Renal pelvis (tissue), 4 donors: ENCODE data around the gene RIPK4. TPM values are rescaled to one million over a fixed set of nuclear protein-coding genes. Genes with fewer than 3 reads are reported as not detected.
"Not testable (repeated sequence)": the region's sequence is repeated elsewhere in the genome, so short reads cannot be mapped to it uniquely, and the experiment has no call there.

Experiments
- DNase-seq: peaks from one replicate; pipeline ENCODE4 v3.0.0-alpha.2; 2013
- polyA plus RNA-seq, 3 donors: library from polyadenylated mRNA; unstranded; fragments of 120-200 nt; gene quantifications; one replicate each; pipeline ENCODE4 v1.2.1, GENCODE V29; 2013; ENCODE audit not compliant: insufficient read length in 3 of 3

RIPK4 gene
- polyA plus RNA-seq, 3 donors: 19.9 to 25.3 (median 23.2) TPM

GRCh38 chr21:41719691-41720090, 47.2 kb downstream of the RIPK4 start:
- no peak for DNase-seq

DNA sequence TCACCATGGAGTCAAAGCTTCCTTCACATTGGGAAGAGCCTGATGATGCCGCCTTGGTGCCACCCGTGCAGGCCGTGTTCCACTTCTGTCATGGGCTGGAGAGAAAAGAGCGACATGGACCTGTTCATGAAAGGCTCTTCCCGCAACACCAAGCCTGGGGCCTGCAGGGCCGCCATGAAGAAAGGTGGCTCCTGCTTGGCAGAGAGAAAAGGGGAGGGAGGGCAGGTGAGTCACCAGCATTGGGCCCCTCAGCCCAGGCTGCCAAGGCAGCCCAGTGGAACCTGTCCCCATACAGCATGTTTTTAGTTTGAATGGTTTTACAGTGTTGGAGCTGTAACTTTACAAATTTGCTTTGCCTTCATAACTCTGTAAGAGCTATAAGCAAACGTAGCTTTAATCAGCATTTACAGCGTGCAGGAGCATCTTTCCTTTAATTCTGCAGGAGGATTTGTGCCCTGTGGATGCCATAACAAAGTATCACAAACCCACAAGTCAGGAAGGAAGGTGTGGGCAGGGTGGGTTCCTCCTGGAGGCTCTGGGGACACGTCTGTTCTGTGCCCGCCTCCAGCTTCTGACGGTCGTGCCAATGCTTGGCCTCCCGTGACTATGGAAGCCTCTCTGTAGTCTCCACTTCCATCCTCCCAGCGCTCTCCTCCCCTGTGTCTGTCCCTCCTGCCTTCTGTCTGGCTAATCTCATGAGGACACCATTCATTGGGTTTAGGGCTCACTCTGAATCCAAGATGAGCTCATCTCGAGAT, 49.1 kb downstream of the RIPK4 start:
- no peak for DNase-seq

DNA sequence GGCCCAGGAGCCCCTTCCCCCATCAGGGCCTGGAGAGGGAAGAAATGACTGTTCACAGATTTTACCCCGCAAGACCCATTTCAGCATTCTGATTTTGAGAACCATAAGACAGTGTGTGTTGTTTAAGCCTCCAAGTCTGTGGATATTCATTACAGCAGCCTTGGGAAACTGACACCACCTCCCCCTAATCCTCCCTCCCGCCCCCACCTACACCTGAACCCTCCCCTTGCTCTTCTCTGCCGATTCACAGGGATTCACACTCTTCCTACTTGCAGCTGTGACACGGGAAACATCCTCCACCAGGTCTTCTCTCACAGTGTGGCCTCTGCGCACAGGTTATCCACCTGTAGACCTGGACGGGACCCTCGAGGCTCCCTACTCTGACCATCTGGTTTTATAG, 50.1 kb downstream of the RIPK4 start:
- DNase-seq: no peak

- DNase-seq: peak; percentile 61
Measured at GRCh38 chr21:41715649-41716281, 51.1 kb downstream of the RIPK4 start.

GRCh38 chr21:41714299-41714865, 52.5 kb downstream of the RIPK4 start:
- not testable (repeated sequence) for DNase-seq

DNA sequence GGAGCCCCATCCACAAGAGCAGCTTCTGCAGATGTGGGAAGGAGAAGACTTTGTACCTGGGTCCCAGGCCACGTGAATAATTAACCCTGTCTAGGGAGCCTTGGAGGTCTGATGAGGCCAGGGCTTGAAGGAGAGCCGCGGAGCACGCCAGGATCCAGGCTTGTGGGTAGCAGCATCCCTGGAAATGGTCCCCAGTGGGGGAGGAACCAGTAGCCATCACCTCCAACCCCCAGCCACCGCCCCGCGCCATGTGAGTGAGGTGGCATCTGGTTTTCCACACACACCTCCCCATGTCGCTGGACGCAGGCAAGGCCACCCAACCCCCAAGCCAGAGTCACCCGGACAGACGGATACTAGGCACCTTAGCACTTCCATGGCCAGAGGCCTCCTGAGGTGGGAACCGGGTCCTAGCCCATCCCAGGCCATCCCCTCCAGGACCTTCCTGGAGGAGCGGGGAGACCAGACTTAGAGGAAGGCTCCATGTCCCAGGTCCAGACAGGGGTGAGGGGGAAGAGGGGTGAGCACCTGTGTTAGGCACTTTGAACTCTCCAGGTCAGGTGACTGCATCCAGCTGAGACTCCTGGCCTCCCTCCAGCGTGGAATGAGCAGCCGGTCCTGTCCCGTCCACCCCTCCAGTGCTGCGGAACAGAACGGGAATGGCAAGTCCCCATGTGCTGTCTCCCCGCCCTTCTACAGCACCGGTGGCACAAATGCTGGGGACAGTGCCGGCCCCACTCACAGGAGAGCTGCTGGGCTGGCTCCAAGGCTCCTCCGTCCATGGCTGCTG, 53.2 kb downstream of the RIPK4 start:
- no peak for DNase-seq

- DNase-seq: no peak
Measured at GRCh38 chr21:41712730-41713129, 54.1 kb downstream of the RIPK4 start.

DNA sequence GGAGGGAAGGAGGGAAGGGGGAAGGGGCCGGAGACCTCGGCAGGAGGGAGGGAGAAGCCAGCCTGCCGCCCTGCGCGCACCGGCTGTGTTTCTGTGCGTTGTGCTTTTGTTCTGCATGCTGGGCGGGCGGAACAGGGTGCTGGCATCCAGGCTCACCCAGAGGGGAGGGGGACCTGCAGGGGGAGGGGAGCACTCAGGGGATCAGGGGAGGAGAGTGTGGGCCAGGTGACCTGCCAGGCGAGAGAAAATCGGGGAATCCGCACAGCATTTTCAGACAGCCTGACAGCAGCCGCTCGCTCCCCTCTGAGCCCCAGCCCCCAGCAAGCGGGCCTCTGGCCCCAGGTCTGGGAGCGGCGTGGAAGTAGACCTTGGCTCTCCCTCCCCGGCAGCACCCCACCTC, 54.7 kb downstream of the RIPK4 start:
- no peak for DNase-seq

- no peak for DNase-seq
Measured at GRCh38 chr21:41711416-41712007, 55.3 kb downstream of the RIPK4 start.

DNA sequence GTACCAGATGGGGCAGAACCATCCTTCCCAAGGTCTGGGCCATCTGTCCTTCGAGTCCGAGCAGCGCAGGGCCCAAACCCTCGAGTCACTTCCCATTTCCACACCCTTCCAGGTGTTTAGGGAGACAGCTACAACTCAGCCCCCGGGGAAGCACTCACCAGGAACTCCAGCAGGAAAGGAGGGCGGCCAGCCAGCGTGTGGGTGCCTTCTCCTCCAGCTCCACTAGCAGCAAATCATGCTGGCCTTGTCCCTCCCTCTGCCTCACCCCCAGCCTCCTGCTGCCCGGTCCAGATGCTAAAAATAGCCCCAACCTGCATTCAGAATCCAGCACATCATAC, 56.1 kb downstream of the RIPK4 start:
- DNase-seq: no peak

- no peak for DNase-seq
Measured at GRCh38 chr21:41709965-41710822, 56.7 kb downstream of the RIPK4 start.

GRCh38 chr21:41709166-41709565, 57.7 kb downstream of the RIPK4 start:
- no peak for DNase-seq

GRCh38 chr21:41707960-41708330, 58.9 kb downstream of the RIPK4 start:
- no peak for DNase-seq

- DNase-seq: no peak
Measured at GRCh38 chr21:41707231-41707959, 59.5 kb downstream of the RIPK4 start.

- DNase-seq: no peak
Measured at GRCh38 chr21:41706678-41707077, 60.2 kb downstream of the RIPK4 start.

- no peak for DNase-seq
Measured at GRCh38 chr21:41706263-41706639, 60.6 kb downstream of the RIPK4 start.

GRCh38 chr21:41705546-41706262, 61.1 kb downstream of the RIPK4 start:
- no peak for DNase-seq

GRCh38 chr21:41703857-41704501, 62.9 kb downstream of the RIPK4 start:
- no peak for DNase-seq

DNA sequence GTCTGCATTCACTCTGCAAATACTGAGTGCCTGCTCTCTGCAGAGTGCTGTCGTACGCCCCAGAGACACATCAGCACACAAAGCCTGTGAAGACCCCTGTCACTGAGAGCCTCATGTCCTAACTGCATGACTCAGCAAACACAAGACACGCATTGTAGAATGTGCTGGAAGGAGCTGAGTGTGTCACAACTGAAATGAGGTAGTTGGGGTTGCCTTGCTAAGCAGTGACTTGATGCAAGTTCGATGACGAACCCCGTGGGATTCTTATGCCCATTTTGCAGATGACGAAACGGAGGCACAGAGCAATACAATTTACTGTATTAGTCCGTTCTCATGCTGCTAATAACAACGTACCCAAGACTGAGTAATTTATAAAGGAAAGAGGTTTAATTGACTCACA, 65.1 kb downstream of the RIPK4 start:
- DNase-seq: no peak
